HepG2 (cell line): ENCODE data around the gene ARMC5. TPM values are rescaled to one million over a fixed set of nuclear protein-coding genes. Genes with fewer than 3 reads are reported as not detected.

Experiments used
- DNMT3B ChIP-seq: conservative IDR thresholded peaks from 2 replicates; pipeline ENCODE4 v1.6.1; 2016; ENCODE audit warnings: missing biosample characterization, control low read depth
- ETV6 ChIP-seq: sonication (generic); formaldehyde crosslinking; conservative IDR thresholded peaks from 2 replicates; pipeline ENCODE4 v1.4.0; 2020; ENCODE audit warnings: missing genetic modification reagents
- FIP1L1 ChIP-seq: fragments of 200-400 bp; formaldehyde crosslinking; IDR thresholded peaks from 2 replicates; pipeline ENCODE4 v1.6.1; 2018; ENCODE audit warnings: low read depth, mild to moderate bottlenecking, low read length, moderate library complexity, borderline replicate concordance; ENCODE audit not compliant: insufficient read depth
- FOXO1 ChIP-seq: sonication (generic); formaldehyde crosslinking; IDR thresholded peaks from 2 replicates; pipeline ENCODE4 v1.4.0; 2020; ENCODE audit warnings: missing genetic modification reagents
- KLF12 ChIP-seq: sonication (generic); formaldehyde crosslinking; IDR thresholded peaks from 2 replicates; pipeline ENCODE4 v1.4.0; 2020; ENCODE audit warnings: missing genetic modification reagents, borderline replicate concordance
- MLX ChIP-seq: IDR thresholded peaks from 2 replicates; pipeline ENCODE4 v1.6.1; 2016
- PAWR ChIP-seq: sonication (generic); formaldehyde crosslinking; IDR thresholded peaks from 2 replicates; pipeline ENCODE4 v1.4.0; 2020; ENCODE audit warnings: missing genetic modification reagents, mild to moderate bottlenecking, borderline replicate concordance
- PHF20 ChIP-seq: sonication (generic); formaldehyde crosslinking; IDR thresholded peaks from 2 replicates; pipeline ENCODE4 v1.5.0; 2020; ENCODE audit warnings: mild to moderate bottlenecking, missing genetic modification reagents
- REPIN1 ChIP-seq: sonication (generic); formaldehyde crosslinking; IDR thresholded peaks from 2 replicates; pipeline ENCODE4 v1.8.0; 2022; ENCODE audit warnings: missing genetic modification reagents, low read depth, mild to moderate bottlenecking, borderline replicate concordance
- ZBTB39 ChIP-seq: sonication (generic); formaldehyde crosslinking; IDR thresholded peaks from 2 replicates; pipeline ENCODE4 v1.5.0; 2020; ENCODE audit warnings: missing genetic modification reagents
- ZC3H4 ChIP-seq: sonication (generic); formaldehyde crosslinking; IDR thresholded peaks from 2 replicates; pipeline ENCODE4 v1.4.0; 2020; ENCODE audit warnings: missing genetic modification reagents, borderline replicate concordance
- ZMAT3 ChIP-seq: sonication (generic); formaldehyde crosslinking; conservative IDR thresholded peaks from 2 replicates; pipeline ENCODE4 v1.7.0; 2021; ENCODE audit warnings: missing genetic modification reagents
- ZNF232 ChIP-seq: sonication (generic); formaldehyde crosslinking; IDR thresholded peaks from 2 replicates; pipeline ENCODE4 v1.4.0; 2020; ENCODE audit warnings: missing genetic modification reagents, borderline replicate concordance
- ZNF460 ChIP-seq: sonication (generic); formaldehyde crosslinking; IDR thresholded peaks from 2 replicates; pipeline ENCODE4 v1.5.1; 2020; ENCODE audit warnings: missing genetic modification reagents, mild to moderate bottlenecking, borderline replicate concordance
- ZNF557 ChIP-seq: sonication (generic); formaldehyde crosslinking; IDR thresholded peaks from 2 replicates; pipeline ENCODE4 v1.4.0; 2020; ENCODE audit warnings: missing genetic modification reagents
- ZNF562 ChIP-seq: sonication (generic); formaldehyde crosslinking; IDR thresholded peaks from 2 replicates; pipeline ENCODE4 v1.8.0; 2022; ENCODE audit warnings: missing genetic modification reagents, borderline replicate concordance
- ZNF766 ChIP-seq: sonication (generic); formaldehyde crosslinking; IDR thresholded peaks from 2 replicates; pipeline ENCODE4 v1.5.0; 2020; ENCODE audit warnings: missing genetic modification reagents, borderline replicate concordance
- polyA plus RNA-seq, 8 experiments: library from polyadenylated mRNA; depleted of rRNA in 3 of 8; stranded (reverse) in 7 of 8; unstranded in 1 of 8; fragments of >200 nt; fragmentation: Illumina TruSeq in 4 of 8; extraction: Trizol in 4 of 8; gene quantifications; 2 replicates each; pipeline versions ENCODE4 v1.2.1 to v1.2.3, GENCODE V29; 2011 to 2016; ENCODE audit warnings: low read depth in 4 of 8, missing spikeins in 1 of 8, mixed read lengths in 1 of 8; ENCODE audit not compliant: insufficient read depth in 1 of 8
- total RNA-seq, 5 experiments: library from RNA; depleted of rRNA; stranded (reverse); fragments of >200 nt; fragmentation: Illumina TruSeq; extraction: Trizol; gene quantifications; 2 replicates each; pipeline ENCODE4 v1.2.3, GENCODE V29; 2016; ENCODE audit warnings: low read depth in 1 of 5
- TF ChIP-seq, protein P1 (sequence below): sonication (generic); formaldehyde crosslinking; IDR thresholded peaks from 2 replicates; pipeline ENCODE4 v1.5.1; 2020; ENCODE audit warnings: missing genetic modification reagents, mild to moderate bottlenecking, borderline replicate concordance
- TF ChIP-seq, protein P2 (sequence below): sonication (generic); formaldehyde crosslinking; IDR thresholded peaks from 2 replicates; pipeline ENCODE4 v1.4.0; 2020; ENCODE audit warnings: missing genetic modification reagents
- TF ChIP-seq, protein P3 (sequence below): sonication (generic); formaldehyde crosslinking; IDR thresholded peaks from 2 replicates; pipeline ENCODE4 v1.9.0; 2021; ENCODE audit warnings: missing genetic modification reagents, borderline replicate concordance

The ARMC5 gene
- total and polyA plus RNA-seq, 2 of the 13 experiments (the other 11 are each of a cell fraction or from before 2014, with no cell fraction given) = 10.8 to 22.3 TPM

DNA sequence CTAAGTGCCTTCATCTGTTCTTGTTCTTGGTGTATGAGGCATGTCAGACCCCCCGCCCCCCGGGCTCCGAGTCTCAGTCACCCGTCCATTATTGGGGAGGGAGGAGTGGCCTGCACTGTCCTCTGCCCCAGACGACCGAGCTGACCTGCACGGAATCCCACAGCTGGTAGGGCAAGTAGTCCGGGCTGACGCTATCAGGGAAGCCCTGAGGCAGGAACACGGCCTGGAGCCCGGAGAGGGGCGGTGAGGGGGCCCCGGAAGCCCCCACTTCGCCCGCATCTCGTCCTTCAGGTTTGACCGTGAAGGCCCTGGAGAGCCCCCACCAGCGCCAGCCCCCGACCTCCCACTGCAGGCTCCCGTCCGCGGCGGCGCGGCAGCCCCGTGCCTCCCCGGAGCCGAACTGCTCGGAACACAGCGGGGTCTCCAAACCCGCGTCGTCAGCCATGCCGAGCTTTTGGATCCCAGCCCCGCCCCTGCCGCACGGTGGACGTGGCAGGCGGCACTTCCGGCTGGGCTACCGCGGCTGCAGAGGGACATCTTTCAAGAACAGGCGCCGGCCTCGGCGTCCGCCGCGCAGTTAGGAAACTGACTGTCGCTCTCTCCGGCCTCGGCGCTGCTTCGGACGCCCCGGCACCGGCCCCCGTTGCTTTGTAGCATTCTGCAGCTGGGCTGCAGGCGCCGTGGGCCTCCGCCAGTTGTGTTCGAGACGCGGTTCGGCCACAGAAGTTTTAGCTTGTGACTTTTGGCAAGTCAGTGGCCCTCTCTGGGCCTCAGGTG lies 48.8 kb downstream of the ARMC5 start, which contains the start of gene RUSF1 (continued):
- TF ChIP-seq, protein P1, sequence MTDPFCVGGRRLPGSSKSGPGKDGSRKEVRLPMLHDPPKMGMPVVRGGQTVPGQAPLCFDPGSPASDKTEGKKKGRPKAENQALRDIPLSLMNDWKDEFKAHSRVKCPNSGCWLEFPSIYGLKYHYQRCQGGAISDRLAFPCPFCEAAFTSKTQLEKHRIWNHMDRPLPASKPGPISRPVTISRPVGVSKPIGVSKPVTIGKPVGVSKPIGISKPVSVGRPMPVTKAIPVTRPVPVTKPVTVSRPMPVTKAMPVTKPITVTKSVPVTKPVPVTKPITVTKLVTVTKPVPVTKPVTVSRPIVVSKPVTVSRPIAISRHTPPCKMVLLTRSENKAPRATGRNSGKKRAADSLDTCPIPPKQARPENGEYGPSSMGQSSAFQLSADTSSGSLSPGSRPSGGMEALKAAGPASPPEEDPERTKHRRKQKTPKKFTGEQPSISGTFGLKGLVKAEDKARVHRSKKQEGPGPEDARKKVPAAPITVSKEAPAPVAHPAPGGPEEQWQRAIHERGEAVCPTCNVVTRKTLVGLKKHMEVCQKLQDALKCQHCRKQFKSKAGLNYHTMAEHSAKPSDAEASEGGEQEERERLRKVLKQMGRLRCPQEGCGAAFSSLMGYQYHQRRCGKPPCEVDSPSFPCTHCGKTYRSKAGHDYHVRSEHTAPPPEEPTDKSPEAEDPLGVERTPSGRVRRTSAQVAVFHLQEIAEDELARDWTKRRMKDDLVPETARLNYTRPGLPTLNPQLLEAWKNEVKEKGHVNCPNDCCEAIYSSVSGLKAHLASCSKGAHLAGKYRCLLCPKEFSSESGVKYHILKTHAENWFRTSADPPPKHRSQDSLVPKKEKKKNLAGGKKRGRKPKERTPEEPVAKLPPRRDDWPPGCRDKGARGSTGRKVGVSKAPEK (CRISPR knock-in tag) = no peak
- no peak for TF ChIP-seq ZBTB39 (CRISPR knock-in tag)
- peak; percentile 62; the same call in 1 of the 2 replicates for TF ChIP-seq DNMT3B
- no peak for TF ChIP-seq MLX (CRISPR knock-in tag)
- TF ChIP-seq ZNF232 = peak; percentile 81; the same call in 1 of the 2 replicates
- TF ChIP-seq ZNF460 (CRISPR knock-in tag) = no peak; the same call in 1 of the 2 replicates
- peak; percentile 95 for TF ChIP-seq ZNF766 (CRISPR knock-in tag)
- no peak for TF ChIP-seq ZNF557
- no peak for TF ChIP-seq KLF12 (CRISPR knock-in tag)
- TF ChIP-seq ZMAT3 (CRISPR knock-in tag) = peak; percentile 89; the same call in 1 of the 2 replicates
- TF ChIP-seq, protein P2, sequence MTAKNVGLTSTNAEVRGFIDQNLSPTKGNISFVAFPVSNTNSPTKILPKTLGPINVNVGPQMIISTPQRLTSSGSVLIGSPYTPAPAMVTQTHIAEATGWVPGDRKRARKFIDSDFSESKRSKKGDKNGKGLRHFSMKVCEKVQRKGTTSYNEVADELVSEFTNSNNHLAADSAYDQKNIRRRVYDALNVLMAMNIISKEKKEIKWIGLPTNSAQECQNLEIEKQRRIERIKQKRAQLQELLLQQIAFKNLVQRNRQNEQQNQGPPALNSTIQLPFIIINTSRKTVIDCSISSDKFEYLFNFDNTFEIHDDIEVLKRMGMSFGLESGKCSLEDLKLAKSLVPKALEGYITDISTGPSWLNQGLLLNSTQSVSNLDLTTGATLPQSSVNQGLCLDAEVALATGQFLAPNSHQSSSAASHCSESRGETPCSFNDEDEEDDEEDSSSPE = peak; percentile 83
- no peak for TF ChIP-seq ZNF562 (CRISPR knock-in tag)
- peak; percentile 87 for TF ChIP-seq REPIN1 (CRISPR knock-in tag)
- peak; percentile 62; the same call in 1 of the 2 replicates for TF ChIP-seq PAWR
- TF ChIP-seq FOXO1 (CRISPR knock-in tag) = peak; percentile 77
- TF ChIP-seq, protein P3, sequence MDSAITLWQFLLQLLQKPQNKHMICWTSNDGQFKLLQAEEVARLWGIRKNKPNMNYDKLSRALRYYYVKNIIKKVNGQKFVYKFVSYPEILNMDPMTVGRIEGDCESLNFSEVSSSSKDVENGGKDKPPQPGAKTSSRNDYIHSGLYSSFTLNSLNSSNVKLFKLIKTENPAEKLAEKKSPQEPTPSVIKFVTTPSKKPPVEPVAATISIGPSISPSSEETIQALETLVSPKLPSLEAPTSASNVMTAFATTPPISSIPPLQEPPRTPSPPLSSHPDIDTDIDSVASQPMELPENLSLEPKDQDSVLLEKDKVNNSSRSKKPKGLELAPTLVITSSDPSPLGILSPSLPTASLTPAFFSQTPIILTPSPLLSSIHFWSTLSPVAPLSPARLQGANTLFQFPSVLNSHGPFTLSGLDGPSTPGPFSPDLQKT = peak; percentile 87; the same call in 1 of the 2 replicates
- TF ChIP-seq FIP1L1 = no peak
- TF ChIP-seq ETV6 (CRISPR knock-in tag) = peak; percentile 95
- no peak; the same call in 1 of the 2 replicates for TF ChIP-seq ZC3H4 (CRISPR knock-in tag)
- peak; percentile 94 for TF ChIP-seq PHF20
